Neutrophil (primary cell): ENCODE data around the gene CDIP1.

Experiments
- H3K27ac ChIP-seq: fragments of 200-600 bp; sonication (generic); 2 replicates; pipeline ENCODE4 v1.5.1; 2016; ENCODE audit warnings: mild to moderate bottlenecking, moderate library complexity
- H3K27me3 ChIP-seq: fragments of 200-600 bp; sonication (generic); 2 replicates; pipeline ENCODE4 v1.6.0; 2016; ENCODE audit warnings: mild to moderate bottlenecking
- H3K36me3 ChIP-seq: fragments of 200-600 bp; sonication (generic); 2 replicates; pipeline ENCODE4 v1.5.1; 2017
- H3K4me1 ChIP-seq, 2 experiments: fragments of 200-600 bp in 1 of 2; sonication (generic) in 1 of 2; 1 replicate in 1 of 2; 2 replicates in 1 of 2; pipeline versions ENCODE4 v1.5.1 to v1.6.1; 2013 to 2016; ENCODE audit warnings: low read depth in 1 of 2, low read length in 1 of 2, mild to moderate bottlenecking in 1 of 2, moderate library complexity in 1 of 2; ENCODE audit not compliant: control insufficient read depth in 1 of 2, insufficient read depth in 1 of 2
- H3K4me3 ChIP-seq, 2 experiments: fragments of 200-600 bp in 1 of 2; sonication (generic) in 1 of 2; 1 replicate in 1 of 2; 2 replicates in 1 of 2; pipeline ENCODE4 v1.5.1; 2013 to 2016; ENCODE audit warnings: low read depth in 1 of 2, low read length in 1 of 2, mild to moderate bottlenecking in 1 of 2, moderate library complexity in 1 of 2
- H3K9me3 ChIP-seq: fragments of 200-600 bp; sonication (generic); 2 replicates; pipeline ENCODE4 v1.5.1; 2016
- TF ChIP-seq, protein P1 (sequence below): fragments of 200-600 bp; sonication (generic); IDR thresholded peaks from 2 replicates; pipeline ENCODE4 v1.5.1; 2016; ENCODE audit warnings: antibody characterized with exemption

The CDIP1 gene

DNA sequence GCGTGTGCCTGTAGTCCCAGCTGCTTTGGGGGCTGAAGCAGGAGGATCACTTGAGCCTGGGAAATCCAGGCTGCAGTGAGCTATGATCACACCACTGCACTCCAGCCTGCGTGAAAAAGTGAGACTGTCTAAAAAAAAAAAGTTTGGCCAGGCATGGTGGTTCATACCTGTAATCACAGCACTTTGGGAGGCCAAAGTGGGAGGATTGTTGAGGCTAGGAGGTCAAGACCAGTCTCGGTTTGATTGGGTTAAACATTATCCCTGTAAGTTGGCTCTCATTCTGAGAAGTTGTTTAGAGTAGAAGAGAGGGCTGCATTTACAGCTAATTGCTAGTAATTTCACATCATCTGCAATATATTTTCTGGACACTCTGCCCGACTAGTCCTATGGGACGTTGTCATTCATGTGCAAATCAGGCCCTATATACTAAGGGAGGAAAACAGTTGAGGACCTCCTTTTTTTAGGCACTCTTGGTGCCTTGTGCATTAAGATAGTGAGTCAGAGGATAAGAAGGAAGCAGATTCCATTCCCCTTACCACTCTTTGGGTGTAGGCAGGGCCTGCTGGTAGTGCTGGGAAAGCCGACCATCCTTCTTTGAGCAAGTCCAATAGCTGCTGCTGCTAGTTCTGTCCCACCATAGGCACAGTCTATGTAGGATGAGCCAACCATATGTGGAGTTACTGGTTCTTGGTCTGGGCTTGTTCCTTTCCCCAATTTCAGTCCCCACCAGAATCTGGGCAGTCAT is 43.7 kb downstream of the CDIP1 start:
- Histone ChIP-seq H3K9me3 (no peaks in the 10 kb centered on the region), H3K27ac (peak overlapping the region; percentile 44), H3K36me3 (peaks cover 20% of the 10 kb centered on the region), H3K4me1 (no peaks in the 10 kb centered on the region), H3K4me3 (no peak overlapping the region), H3K27me3 (no peaks in the 10 kb centered on the region)
- TF ChIP-seq, protein P1, sequence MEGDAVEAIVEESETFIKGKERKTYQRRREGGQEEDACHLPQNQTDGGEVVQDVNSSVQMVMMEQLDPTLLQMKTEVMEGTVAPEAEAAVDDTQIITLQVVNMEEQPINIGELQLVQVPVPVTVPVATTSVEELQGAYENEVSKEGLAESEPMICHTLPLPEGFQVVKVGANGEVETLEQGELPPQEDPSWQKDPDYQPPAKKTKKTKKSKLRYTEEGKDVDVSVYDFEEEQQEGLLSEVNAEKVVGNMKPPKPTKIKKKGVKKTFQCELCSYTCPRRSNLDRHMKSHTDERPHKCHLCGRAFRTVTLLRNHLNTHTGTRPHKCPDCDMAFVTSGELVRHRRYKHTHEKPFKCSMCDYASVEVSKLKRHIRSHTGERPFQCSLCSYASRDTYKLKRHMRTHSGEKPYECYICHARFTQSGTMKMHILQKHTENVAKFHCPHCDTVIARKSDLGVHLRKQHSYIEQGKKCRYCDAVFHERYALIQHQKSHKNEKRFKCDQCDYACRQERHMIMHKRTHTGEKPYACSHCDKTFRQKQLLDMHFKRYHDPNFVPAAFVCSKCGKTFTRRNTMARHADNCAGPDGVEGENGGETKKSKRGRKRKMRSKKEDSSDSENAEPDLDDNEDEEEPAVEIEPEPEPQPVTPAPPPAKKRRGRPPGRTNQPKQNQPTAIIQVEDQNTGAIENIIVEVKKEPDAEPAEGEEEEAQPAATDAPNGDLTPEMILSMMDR = no peak

DNA sequence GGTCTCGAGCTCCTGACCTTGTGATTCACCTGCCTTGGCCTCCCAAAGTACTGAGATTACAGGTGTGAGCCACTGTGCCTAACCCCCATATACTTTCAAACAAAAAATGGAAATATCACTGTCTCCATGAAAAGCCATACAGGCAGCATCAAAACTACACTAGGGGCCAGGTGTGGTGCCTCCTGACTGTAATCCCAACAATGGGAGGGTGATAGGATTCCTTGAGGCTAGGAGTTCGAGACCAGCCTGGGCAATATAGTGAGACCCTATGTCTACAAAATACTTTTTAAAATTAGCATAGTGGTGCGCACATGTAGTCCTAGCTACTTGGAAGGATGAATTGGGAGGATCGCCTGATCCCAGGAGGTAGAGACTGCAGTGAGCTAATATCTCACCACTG is 46.7 kb downstream of the CDIP1 start:
- TF ChIP-seq, protein P1 = no peak
- H3K9me3 ChIP-seq = no peaks in the 10 kb centered on the region
- no peak overlapping the region for H3K4me3 ChIP-seq
- H3K36me3 ChIP-seq = peaks cover 22% of the 10 kb centered on the region
- H3K27ac ChIP-seq = no peak overlapping the region
- H3K4me1 ChIP-seq = peaks cover 14 to 15% of the 10 kb centered on the region in 2 experiments
- no peaks in the 10 kb centered on the region for H3K27me3 ChIP-seq

DNA sequence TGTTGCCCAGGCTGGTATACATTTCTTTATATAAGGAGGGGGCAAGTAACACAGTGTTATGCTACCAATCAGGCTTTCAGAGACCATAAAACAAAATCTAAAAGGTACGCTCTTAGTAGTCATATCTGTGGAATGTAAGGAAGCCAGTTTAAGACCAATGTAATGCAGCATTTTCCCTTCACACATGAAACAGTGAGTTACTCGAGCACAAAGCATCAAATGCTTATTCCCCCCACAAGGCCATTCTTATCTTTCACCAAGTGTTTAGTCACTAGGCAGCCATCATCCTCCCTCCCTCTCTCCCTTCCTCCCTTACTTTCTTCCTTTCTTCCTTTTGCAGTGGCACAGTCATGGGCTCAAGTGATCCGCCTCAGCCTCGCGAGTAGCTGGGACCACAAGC is 49.5 kb downstream of the CDIP1 start:
- Histone ChIP-seq H3K9me3 (no peaks in the 10 kb centered on the region), H3K4me3 (no peak overlapping the region), H3K4me1 (peaks cover 14 to 15% of the 10 kb centered on the region in 2 experiments), H3K27ac (peak overlapping the region; percentile 81), H3K27me3 (no peaks in the 10 kb centered on the region), H3K36me3 (peaks cover 42% of the 10 kb centered on the region)
- TF ChIP-seq, protein P1 = no peak

- H3K4me3 ChIP-seq = no peak overlapping the region
- peaks cover 14 to 15% of the 10 kb centered on the region in 2 experiments for H3K4me1 ChIP-seq
- H3K27ac ChIP-seq = peak overlapping the region; percentile 81
- H3K9me3 ChIP-seq = no peaks in the 10 kb centered on the region
- H3K27me3 ChIP-seq = no peaks in the 10 kb centered on the region
- H3K36me3 ChIP-seq = peaks cover 44% of the 10 kb centered on the region
- TF ChIP-seq, protein P1 = no peak
Measured at GRCh38 chr16:4488499-4488967, 50.0 kb downstream of the CDIP1 start.

DNA sequence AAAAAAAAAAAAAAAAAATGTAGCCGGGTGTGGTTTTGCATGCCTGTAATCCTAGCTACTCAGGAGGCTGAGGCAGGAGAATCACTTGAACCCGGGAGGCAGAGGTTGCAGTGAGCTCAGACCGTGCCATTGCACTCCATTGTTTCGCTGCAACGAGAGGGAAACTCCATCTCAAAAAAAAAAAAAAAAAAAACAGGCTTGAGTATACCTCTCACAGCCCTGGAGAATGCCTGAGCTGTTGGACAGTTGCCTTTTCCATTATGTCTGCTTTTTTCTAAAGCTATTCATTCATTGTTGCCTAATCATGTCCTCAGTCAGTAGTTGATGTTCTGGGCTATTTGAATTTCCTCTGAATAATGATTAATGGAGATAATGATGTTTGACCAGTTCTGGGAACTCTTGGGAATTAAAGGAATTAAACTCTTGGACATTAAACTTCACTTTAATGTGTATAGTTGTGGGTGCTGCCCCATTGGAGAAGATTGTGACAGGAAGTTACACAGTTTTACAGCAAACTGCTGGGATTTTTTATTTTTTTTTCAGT is 50.5 kb downstream of the CDIP1 start:
- peaks cover 14 to 15% of the 10 kb centered on the region in 2 experiments for H3K4me1 ChIP-seq
- no peaks in the 10 kb centered on the region for H3K27me3 ChIP-seq
- H3K9me3 ChIP-seq = no peaks in the 10 kb centered on the region
- peaks cover 40% of the 10 kb centered on the region for H3K36me3 ChIP-seq
- peak overlapping the region; percentile 81 for H3K27ac ChIP-seq
- no peak overlapping the region for H3K4me3 ChIP-seq
- TF ChIP-seq, protein P1 = no peak
